Islet of Langerhans (tissue), 1 donor: Measurements from ENCODE around the gene SEL1L.
"Not testable (repeated sequence)": the region's sequence is repeated elsewhere in the genome, so short reads cannot be mapped to it uniquely, and the experiment has no call there.

ENCODE experiments used
- FAIRE-seq: peaks from one replicate; lab custom pipeline; 2011; peaks lifted over from hg19 to GRCh38; lab: Jason Lieb, UNC

SEL1L gene

DNA sequence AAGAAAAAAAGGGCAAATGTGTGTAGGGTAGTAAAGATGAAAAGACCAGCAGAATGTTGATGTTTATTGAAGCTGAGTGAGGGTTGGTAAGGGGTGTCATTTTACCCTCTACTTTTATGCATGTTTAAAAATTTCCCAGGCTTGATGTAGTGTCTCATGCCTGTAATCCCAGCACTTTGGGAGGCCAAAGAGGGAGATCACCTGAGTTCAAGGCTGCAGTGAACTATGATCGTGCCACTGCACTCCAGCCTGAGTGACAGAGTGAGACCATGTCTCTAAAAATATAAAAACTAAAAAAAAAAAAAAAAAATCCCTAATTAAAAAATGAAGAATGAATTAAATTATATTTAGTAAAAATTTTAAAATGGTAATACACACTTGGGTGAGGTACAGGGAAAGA, 8.5 kb downstream of the SEL1L start:
- FAIRE-seq: no peak

DNA sequence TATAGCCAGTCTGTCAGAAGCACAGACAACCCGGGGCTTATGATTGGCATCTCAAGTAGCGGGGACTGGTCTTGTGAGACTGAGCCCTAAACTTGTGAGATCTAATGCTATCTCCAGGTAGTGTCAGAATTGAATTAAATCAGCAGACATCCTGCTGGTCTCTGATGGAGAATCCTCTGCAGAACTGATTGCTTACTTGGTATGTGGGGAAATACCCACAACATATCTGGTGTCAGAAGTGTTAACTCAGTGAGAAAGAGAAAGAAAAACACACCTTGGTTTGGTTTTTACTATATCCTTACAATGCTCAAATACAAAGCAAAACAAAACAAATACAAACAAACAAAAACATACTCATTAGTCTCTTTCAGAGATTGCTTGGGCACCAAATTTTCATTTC, 10.0 kb downstream of the SEL1L start:
- no peak for FAIRE-seq

DNA sequence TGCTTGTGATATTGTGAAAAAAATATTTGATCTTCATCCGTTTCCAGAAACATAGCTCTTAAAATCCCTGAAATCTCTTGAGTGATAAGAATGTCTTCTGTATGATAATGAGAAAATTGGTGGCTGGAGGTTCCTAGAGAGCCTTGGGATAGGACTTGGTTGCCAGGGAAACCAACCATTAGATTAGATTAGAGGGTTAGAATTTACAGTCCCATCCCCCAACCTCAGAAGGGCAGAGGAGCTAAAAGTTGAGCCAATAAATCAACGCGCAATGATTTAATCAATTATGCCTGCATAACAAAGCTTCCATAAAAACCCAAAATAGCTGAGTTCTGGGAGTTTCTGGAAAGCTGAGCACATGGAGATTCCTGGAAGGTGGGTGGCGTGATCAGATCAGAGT, 10.6 kb downstream of the SEL1L start:
- FAIRE-seq: no peak

DNA sequence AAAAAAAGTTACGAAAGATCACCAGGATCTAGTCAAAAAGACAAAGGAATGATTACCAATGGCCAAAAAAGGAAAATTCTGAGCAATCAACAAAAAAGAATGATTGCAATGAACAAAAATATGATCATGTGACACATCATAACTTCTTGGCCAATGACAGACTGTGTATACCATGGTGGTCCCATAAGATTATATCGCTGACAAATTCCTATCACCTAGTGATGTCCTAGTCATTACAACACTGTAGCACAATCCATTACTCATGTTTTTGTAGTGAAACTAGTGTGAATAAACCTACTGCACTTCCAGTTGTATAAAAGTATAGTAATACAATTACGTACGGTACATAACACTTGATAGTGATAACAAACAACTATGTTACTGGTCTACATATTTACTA, 12.3 kb downstream of the SEL1L start:
- FAIRE-seq: no peak

DNA sequence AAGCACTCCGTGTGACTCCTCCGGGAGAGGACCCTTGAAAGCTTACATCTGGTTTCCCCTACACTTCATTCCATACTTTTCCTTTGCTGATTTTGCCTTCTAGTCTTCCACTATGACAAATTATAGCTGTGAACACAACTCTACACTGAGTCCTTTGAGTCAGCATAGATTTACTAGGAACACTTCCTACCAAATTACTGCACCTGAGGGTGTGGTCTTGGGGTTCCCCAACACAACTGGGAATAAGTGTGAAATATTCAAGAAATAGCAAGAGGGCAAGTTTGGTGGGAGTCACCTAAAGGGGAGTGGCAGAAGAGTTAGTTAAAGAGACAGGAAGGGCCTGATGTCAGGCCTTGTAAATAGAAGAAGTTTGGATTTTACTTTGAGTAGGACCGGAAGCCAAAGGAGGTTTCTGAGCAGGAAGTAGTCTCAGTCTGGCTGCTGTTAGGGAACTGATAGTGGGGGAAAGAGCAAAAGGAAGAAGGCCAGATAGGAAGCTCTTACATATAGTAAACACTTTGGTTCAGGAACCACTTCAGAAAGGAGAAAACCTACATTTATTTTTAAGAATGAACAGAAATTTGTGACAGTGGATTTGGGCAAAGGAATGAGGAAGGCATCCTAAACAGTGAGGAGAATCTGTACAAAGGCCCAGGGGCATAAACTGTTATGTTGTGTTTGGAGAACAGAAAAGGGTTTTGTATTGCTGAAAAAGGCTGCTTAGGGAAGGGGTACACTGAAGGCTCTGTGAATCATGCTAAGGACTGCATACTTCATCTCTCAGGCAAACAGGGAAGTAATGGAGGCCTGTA, 14.2 kb downstream of the SEL1L start:
- no peak for FAIRE-seq

DNA sequence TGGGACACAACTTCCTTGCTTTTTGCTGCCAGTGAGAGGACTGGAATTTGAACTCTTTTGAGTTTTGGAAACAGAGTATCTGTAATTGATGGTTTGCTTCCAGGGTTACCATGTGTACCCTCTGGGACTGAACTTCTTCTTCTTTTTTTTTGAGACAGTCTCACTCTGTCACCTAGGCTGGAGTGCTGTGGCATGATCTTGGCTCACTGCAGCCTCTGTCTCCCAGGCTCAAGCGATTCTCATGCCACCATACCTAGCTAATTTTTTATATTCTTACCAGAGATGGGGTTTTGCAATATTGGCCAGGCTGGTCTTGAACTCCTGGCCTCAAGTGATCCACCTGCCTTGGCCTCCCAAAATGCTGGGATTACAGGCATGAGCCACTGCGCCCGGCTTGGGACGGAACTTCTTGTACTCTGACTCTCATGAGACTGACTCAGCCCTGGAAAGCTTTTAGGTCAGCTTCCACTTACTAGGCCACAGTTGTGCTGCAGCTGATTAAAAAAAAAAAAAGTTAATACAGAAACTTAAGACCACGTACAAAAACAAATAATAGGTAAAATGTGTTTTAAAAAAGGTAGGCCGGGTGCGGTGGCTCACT, 15.8 kb downstream of the SEL1L start:
- FAIRE-seq: no peak

DNA sequence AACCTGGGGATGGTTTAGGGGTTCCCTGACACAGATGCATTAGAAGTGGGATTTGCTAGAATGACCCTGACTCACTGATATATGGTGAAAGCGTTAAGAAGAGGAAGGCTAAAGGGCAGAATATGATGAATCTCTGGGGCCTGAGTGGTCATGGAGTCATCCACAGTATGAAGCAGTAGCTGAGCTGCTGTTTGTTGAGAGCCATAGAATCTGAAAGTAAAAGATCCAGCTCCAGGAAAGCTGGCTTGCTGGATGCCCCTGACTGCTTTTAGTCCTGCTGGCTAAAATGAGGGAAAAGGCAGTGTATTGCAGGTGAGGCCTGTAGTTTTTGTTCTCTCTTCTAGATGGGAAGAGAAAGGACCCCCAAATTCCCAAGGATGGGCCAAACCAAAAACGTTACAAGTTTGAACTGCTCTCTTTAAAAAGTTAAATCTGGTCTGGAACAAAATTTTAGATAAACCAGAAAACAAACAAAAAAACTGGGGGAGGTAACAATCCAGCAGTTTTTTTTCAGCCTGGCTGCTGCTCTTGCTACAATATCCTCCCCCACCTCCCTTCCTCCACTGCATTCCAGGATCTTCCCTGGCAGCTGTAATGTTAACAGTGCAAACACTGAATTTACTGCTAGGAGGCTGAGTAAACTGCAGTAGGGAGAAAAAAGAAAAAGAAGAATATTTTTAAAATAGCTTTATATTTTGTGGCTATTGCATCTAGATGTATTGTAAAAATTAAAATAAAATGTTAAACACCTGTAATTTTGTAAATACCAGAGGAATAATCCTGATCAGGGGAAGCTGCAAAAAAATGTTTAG, 16.5 kb downstream of the SEL1L start:
- no peak for FAIRE-seq

DNA sequence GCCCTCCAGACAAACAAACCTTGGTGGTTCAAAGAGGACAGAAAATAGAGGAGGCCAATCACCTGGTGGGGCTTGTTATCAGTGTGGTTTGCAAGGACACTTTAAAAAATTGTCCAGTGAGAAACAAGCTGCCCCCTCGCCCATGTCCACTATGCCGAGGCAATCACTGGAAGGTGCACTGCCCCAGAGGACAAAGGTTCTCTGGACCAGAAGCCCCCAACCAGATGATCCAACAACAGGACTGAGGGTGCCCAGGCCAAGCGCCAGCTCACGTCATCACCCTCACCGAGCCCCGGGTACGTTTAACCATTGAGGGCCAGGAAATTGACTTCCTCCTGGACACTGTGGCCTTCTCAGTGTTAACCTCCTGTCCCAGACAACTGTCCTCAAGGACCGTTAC, 17.7 kb downstream of the SEL1L start:
- FAIRE-seq: not testable (repeated sequence)

DNA sequence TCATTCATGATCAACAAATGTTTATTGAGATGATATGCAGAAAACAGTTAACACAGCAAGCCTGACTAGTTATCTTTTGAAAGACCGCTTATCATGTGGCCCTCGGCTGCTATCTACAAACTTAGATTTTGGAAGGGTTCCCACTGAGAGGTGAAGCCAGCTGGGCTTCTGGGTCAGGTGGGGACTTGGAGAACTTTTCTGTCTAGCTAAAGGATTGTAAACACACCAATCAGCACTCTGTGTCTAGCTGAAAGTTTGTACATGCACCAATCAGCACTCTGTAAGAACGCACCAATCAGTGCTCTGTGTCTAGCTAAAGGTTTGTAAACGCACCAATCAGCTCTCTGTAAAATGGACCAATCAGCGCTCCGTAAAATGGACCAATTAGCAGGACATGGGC, 20.8 kb downstream of the SEL1L start:
- not testable (repeated sequence) for FAIRE-seq

DNA sequence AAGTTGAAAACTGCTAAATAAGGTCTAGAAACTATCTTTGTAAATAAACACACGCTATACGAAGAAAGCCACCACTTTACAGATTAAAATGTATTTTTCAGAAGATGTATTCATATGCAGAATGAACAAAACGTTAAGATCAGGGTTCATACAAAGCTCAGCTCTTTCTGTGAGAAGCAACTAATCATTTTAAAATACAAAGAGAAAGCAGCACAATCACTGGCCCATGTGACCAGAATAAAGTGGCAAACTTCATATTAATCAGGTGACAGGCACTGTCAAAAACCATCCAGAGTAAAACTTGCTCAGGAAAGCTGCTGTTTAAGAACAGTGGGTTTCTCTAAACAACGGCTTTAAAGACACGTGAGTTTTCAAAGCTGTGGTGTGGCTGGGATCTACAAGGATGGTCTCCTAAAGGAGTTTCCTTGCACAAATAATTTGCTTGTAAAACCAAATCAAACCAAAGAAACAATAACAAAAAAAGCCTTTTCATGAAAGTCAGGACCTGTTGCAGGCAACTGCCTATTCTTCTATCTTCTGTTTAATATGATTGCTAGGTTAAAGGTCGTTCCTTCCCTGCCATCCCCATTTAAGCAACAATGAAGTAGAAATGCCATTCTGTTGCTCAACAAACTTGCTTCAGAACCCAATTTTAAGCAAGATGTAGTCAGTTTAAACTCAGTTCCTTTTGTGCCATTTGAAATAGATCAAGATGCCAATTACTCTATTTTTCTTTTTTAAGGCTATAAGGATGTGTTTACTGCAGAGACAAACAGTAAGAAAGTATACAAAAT, 22.3 kb downstream of the SEL1L start:
- no peak for FAIRE-seq

DNA sequence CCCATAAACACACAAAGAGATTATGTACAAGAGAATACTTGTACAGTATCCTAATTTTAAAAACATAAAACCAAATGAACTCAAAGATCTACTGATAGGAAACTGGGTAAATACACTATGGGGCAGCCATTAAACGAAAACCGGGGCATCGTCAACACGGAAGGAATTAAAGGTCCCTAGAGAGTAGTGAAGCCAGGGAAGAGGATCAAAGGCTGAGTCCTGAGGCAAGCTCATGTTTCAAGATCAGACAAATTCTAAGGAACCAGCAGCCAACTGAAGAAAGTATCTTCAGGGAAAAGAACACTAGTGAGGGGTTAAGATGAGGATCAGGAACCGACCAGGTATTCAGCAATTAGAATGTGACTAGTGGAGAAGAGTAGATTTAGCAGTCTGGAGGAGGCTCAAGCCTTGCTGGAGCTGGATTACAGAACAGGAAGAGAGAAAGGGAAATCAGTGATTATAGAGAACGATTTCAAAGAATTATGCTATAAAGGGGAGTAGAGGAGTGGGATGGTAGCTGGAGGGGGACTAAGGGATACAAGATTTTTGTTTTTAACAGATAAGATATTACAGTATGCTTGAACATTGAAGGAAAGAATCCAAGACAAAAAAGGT, 23.7 kb downstream of the SEL1L start:
- FAIRE-seq: no peak

DNA sequence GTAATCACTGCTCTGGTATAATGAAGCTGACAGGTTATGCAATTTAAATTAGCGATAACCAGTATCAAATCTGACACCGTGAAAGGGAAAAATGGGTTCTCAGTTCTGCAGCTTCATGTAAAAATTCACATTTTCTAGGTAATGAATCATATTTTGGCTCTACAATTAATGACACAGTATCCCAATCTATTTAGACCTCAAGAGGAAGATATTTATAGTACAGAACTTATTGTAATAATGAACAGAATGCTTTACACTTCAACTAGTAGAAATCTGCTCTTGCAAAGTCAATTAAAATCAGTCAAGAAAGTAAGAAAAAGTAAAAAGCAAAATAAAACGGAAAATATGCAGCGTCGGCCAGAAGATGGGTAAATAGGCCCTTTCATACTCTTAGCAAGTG, 24.3 kb downstream of the SEL1L start:
- FAIRE-seq: no peak

DNA sequence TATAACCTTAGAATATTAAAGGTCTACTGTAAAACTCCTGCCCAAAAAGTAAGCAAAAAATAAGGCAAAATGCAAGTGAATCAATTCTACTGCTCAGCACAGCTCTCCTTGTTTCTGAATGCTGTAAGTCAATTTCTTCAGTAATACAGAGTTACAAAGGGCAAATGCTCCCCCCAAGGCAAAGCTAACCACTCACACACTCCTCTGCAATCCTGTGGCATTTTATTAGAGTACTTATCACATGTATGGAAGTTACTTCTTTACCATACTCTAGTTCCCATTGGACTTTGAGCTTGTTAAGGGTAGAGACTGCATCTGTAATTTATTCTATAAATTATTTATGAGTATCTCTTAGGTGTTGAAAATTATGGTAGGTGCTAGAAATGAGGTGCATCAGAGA, 27.2 kb downstream of the SEL1L start:
- FAIRE-seq: no peak

DNA sequence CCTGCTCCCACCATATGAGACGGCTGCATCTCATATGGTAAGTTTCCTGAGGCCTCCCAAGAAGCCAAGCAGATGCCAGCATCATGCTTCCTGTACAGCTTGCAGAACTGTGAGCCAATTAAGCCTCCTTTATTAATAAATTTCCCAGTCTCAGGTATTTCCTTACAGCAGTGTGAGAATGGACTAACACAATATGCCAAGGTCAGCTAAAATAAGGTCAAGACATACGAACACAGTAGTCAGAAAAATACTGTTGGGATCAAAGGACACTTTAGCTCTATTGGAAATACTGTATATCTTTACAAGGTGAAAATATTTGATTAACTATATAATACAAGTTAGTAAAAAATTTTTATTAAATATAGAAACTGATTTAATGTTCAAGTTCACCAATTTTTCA, 28.8 kb downstream of the SEL1L start:
- peak; percentile 92 for FAIRE-seq

DNA sequence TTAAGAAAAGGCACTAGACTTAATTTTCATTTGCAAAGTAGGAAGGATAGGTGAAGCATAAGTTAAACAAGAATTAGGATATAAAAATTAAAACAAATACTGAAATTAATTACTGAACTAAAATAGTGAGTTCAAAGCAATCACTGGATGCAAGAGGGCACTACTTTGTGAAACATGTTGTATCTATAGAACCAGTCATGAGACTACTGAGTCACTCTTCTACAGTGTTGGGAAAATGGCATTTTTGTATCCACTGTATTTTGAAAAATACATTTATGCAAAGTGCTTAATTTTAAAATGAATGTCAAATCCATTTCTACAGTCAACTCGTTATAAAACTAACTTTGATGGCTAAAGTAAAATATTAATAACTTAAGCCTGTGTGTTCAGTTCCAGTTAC, 47.9 kb downstream of the SEL1L start:
- FAIRE-seq: no peak

DNA sequence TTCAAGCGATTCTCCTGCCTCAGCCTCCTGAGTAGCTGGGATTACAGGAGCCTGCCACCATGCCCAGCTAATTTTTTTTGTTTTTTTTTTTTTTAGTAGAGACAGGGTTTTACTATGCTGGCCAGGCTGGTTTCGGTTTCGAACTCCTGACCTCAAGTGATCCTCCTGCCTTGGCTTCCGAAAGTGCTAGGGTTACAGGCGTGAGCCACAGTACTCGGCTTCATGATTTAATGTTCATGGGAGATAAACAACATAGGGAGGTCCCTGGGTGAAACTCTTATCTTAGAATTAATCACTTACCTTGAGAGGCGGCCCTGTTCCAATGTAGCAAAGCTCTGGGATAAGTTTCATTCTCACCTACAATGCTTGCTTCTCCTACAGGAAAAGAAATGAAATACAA, 48.3 kb downstream of the SEL1L start:
- no peak for FAIRE-seq

DNA sequence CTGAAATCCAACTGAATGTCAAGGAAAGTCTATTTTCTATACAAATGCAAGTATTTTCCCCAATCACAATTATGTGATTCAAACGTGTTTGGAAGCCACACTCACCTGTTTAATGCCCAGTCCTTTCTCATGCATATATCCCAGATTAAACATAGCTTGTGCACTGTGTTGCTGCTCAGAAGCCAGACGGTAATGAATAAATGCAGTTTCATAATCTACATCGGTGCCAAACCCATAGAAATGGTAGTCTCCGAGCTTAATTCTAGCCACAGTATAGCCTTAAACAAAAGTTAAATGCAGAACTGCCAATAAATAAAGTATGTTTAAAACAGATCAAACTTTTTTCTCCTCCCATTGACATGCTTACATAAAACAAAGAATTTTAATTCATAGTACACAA, 49.5 kb downstream of the SEL1L start:
- FAIRE-seq: no peak

DNA sequence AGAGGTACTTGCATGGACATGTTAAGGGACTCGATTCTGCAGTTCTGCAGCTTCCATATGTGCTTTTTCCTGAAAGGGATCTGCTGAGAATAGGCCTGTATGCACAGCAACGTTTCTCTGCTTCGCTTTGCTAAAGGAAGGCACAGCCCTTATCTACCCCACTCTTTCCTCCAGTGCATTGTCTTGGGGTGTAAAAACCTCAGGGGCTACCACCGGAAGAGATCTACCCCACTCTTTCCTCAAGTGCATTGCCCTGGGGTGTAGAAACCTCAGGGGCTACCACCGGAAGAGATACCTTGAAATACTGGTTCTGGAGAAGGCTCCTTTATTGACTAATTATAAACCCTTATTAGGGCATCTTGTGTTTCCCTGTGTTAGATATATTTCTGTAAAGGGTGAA, 52.9 kb downstream of the SEL1L start:
- no peak for FAIRE-seq

DNA sequence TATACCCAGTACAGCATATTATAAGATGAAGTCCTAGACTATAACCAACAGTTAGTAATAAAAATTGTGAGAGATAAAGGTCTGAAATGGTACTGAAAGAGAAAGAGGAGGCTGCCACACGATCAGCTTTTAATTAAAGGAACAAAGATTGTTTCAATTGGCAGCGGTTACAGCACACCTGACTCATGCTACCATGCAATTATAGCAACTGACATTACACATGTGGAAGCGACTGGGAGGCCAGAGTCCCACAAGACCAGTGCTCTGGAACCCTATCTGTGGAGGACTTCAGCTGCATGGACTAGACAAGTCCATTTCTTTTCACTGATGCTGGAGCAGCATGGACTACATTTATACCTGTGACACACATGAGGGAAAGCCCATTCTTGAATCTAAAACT, 55.2 kb downstream of the SEL1L start:
- no peak for FAIRE-seq

DNA sequence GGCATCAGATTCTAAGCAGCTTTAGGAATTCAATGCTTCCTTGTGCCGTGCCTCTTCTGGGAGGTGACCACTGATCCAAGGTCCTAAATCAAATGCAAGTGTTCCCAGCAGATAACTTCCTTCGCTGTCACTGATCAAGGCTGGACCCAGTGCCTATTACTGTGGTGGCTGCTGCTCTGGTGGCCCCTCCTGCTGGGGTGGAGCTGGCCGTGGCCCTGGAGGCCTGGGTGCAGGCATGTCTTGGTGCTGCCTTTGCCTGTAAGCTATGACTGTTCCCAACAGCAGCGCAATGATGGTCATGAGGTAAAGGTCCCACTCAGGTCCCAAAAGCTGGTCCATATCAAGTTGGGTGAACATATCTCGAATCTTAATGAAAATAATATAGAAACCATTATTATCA, 56.8 kb downstream of the SEL1L start:
- no peak for FAIRE-seq

DNA sequence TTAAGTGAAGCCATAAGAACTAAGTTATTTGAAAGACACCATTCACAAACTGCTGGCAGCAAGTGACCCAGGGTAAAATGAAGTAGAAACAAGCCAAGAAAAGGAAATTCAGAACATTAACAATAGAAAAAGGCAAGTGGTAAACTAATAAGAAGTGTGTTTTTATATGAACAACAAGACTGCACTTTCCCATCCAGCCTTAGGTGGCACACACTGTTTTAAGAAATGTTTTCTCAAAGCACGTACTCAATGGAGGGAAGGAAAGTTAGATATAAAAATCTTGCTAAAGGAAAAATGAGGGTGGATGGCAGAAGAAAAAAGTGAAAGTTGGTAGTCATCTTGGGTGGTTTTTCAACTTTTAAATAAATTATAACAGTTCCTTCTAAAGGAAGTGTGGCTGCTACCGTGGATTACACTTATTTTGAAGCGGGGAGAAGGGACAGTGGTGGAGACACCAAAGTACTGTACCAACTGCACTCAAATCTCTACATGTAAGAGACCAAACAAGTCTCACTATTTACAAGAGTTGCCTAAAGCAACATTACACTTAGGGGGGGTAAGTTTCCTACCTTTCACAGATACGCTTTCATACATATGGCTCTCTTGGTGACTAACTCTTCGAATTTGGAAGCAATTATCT, 58.8 kb downstream of the SEL1L start:
- FAIRE-seq: no peak

DNA sequence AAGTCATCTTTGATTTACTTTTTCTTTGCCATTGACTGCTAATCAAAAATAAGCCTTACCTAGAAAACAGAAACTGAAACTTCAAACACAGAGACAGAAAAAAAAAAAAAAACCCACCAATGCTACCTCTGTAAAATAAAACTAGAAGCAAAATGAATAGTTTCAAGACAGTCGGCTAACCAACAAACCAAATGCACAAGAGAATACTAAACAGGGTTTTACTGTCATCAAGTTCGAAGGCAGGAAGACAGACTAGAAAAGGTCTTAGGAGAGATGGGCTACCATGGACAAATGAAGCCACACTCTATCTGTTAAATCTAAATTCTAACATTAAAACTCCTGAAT, 59.5 kb downstream of the SEL1L start:
- no peak for FAIRE-seq
